HEK293 (cell line): ENCODE data around the gene PDE6B.

ENCODE experiments used
- ATF2 ChIP-seq: fragments of 450-650 bp; formaldehyde crosslinking; IDR thresholded peaks from 2 replicates; pipeline ENCODE4 v1.5.1; 2016; ENCODE audit warnings: missing biosample characterization, missing genetic modification characterization, low read depth
- GLI2 ChIP-seq: fragments of 450-650 bp; formaldehyde crosslinking; IDR thresholded peaks from 2 replicates; pipeline ENCODE4; 2017; ENCODE audit warnings: missing biosample characterization, missing genetic modification characterization, low read depth, borderline replicate concordance
- HOXD13 ChIP-seq: sonication (generic); formaldehyde crosslinking; IDR thresholded peaks from 2 replicates; pipeline ENCODE4 v1.8.0; 2022; ENCODE audit warnings: missing genetic modification reagents, borderline replicate concordance
- KLF17 ChIP-seq: fragments of 450-650 bp; formaldehyde crosslinking; IDR thresholded peaks from 2 replicates; pipeline ENCODE4 v1.5.1; 2016; ENCODE audit warnings: missing biosample characterization, missing genetic modification characterization
- PRDM1 ChIP-seq: fragments of 450-650 bp; formaldehyde crosslinking; IDR thresholded peaks from 2 replicates; pipeline ENCODE4; 2016; ENCODE audit warnings: missing biosample characterization, missing genetic modification characterization
- SCRT1 ChIP-seq: fragments of 450-650 bp; formaldehyde crosslinking; IDR thresholded peaks from 2 replicates; pipeline ENCODE4 v1.5.1; 2016; ENCODE audit warnings: missing biosample characterization, missing genetic modification characterization, borderline replicate concordance
- TCF7L2 ChIP-seq: IDR thresholded peaks from 2 replicates; pipeline ENCODE4 v1.6.1; 2011; ENCODE audit warnings: low read depth, mild to moderate bottlenecking, inconsistent platforms, low read length, moderate library complexity, borderline replicate concordance
- WT1 ChIP-seq: fragments of 450-650 bp; formaldehyde crosslinking; IDR thresholded peaks from 2 replicates; pipeline ENCODE4 v1.5.1; 2016; ENCODE audit warnings: missing biosample characterization, missing genetic modification characterization
- YY1 ChIP-seq: fragments of 450-650 bp; formaldehyde crosslinking; IDR thresholded peaks from 2 replicates; pipeline ENCODE4 v1.5.1; 2018; ENCODE audit warnings: missing biosample characterization, missing genetic modification characterization
- ZBTB1 ChIP-seq: fragments of 450-650 bp; formaldehyde crosslinking; IDR thresholded peaks from 2 replicates; pipeline ENCODE4 v1.5.1; 2016; ENCODE audit warnings: missing biosample characterization, missing genetic modification characterization
- ZBTB17 ChIP-seq: fragments of 450-650 bp; formaldehyde crosslinking; IDR thresholded peaks from 2 replicates; pipeline ENCODE4 v1.5.1; 2016; ENCODE audit warnings: missing biosample characterization, missing genetic modification characterization
- ZBTB48 ChIP-seq: fragments of 450-650 bp; formaldehyde crosslinking; IDR thresholded peaks from 2 replicates; pipeline ENCODE4 v1.5.1; 2016; ENCODE audit warnings: missing biosample characterization, missing genetic modification characterization
- ZBTB8A ChIP-seq: fragments of 450-650 bp; formaldehyde crosslinking; IDR thresholded peaks from 2 replicates; pipeline ENCODE4 v1.5.1; 2016; ENCODE audit warnings: missing biosample characterization, missing genetic modification characterization
- ZFP37 ChIP-seq: fragments of 450-650 bp; formaldehyde crosslinking; IDR thresholded peaks from 2 replicates; pipeline ENCODE4 v1.5.1; 2016; ENCODE audit warnings: missing biosample characterization, missing genetic modification characterization
- ZNF112 ChIP-seq: fragments of 450-650 bp; formaldehyde crosslinking; IDR thresholded peaks from 2 replicates; pipeline ENCODE4 v1.5.0; 2017; ENCODE audit warnings: missing biosample characterization, missing genetic modification characterization
- ZNF146 ChIP-seq: fragments of 450-650 bp; formaldehyde crosslinking; IDR thresholded peaks from 2 replicates; pipeline ENCODE4 v1.5.1; 2016; ENCODE audit warnings: missing biosample characterization, missing genetic modification characterization
- ZNF157 ChIP-seq: fragments of 450-650 bp; formaldehyde crosslinking; IDR thresholded peaks from 2 replicates; pipeline ENCODE4 v1.5.1; 2016; ENCODE audit warnings: missing biosample characterization, missing genetic modification characterization
- ZNF23 ChIP-seq: fragments of 450-650 bp; formaldehyde crosslinking; IDR thresholded peaks from 2 replicates; pipeline ENCODE4 v1.5.1; 2016; ENCODE audit warnings: missing biosample characterization, missing genetic modification characterization, borderline replicate concordance
- ZNF292 ChIP-seq: fragments of 450-650 bp; formaldehyde crosslinking; IDR thresholded peaks from 2 replicates; pipeline ENCODE4 v1.5.1; 2016; ENCODE audit warnings: low read depth, missing biosample characterization, missing genetic modification characterization, borderline replicate concordance
- ZNF302 ChIP-seq: fragments of 450-650 bp; formaldehyde crosslinking; IDR thresholded peaks from 2 replicates; pipeline ENCODE4 v1.5.1; 2016; ENCODE audit warnings: missing biosample characterization, missing genetic modification characterization, low read depth
- ZNF37A ChIP-seq: fragments of 450-650 bp; IDR thresholded peaks from 2 replicates; pipeline ENCODE4 v1.5.1; 2018; ENCODE audit warnings: missing biosample characterization, missing genetic modification characterization
- ZNF449 ChIP-seq: fragments of 450-650 bp; formaldehyde crosslinking; IDR thresholded peaks from 2 replicates; pipeline ENCODE4 v1.5.1; 2017; ENCODE audit warnings: missing biosample characterization, mild to moderate bottlenecking, missing genetic modification characterization, moderate library complexity
- ZNF48 ChIP-seq: fragments of 450-650 bp; formaldehyde crosslinking; IDR thresholded peaks from 2 replicates; pipeline ENCODE4 v1.5.1; 2016; ENCODE audit warnings: missing biosample characterization, missing genetic modification characterization
- ZNF513 ChIP-seq: fragments of 450-650 bp; IDR thresholded peaks from 2 replicates; pipeline ENCODE4 v1.5.1; 2018; ENCODE audit warnings: missing biosample characterization, missing genetic modification characterization
- ZNF521 ChIP-seq: fragments of 450-650 bp; formaldehyde crosslinking; IDR thresholded peaks from 2 replicates; pipeline ENCODE4 v1.5.1; 2017; ENCODE audit warnings: missing biosample characterization, mild to moderate bottlenecking, missing genetic modification characterization
- ZNF529 ChIP-seq: fragments of 450-650 bp; formaldehyde crosslinking; IDR thresholded peaks from 2 replicates; pipeline ENCODE4 v1.5.1; 2017; ENCODE audit warnings: missing genetic modification characterization, missing biosample characterization; ENCODE audit not compliant: insufficient replicate concordance
- ZNF580 ChIP-seq: fragments of 450-650 bp; formaldehyde crosslinking; IDR thresholded peaks from 2 replicates; pipeline ENCODE4 v1.5.1; 2016; ENCODE audit warnings: missing biosample characterization, missing genetic modification characterization
- ZNF600 ChIP-seq: fragments of 450-650 bp; formaldehyde crosslinking; IDR thresholded peaks from 2 replicates; pipeline ENCODE4 v1.5.1; 2016; ENCODE audit warnings: missing biosample characterization, missing genetic modification characterization
- ZNF624 ChIP-seq: fragments of 450-650 bp; formaldehyde crosslinking; IDR thresholded peaks from 2 replicates; pipeline ENCODE4 v1.5.1; 2017; ENCODE audit warnings: missing biosample characterization, missing genetic modification characterization
- ZNF629 ChIP-seq: fragments of 450-650 bp; formaldehyde crosslinking; IDR thresholded peaks from 2 replicates; pipeline ENCODE4 v1.5.1; 2017; ENCODE audit warnings: missing biosample characterization, missing genetic modification characterization
- ZNF639 ChIP-seq: fragments of 450-650 bp; formaldehyde crosslinking; IDR thresholded peaks from 2 replicates; pipeline ENCODE4 v1.5.1; 2016; ENCODE audit warnings: missing biosample characterization, missing genetic modification characterization
- ZNF837 ChIP-seq: fragments of 450-650 bp; formaldehyde crosslinking; IDR thresholded peaks from 2 replicates; pipeline ENCODE4 v1.5.1; 2016; ENCODE audit warnings: missing biosample characterization, missing genetic modification characterization
- ZSCAN5A ChIP-seq: fragments of 450-650 bp; formaldehyde crosslinking; IDR thresholded peaks from 2 replicates; pipeline ENCODE4 v1.5.1; 2016; ENCODE audit warnings: missing biosample characterization, missing genetic modification characterization

Gene PDE6B

GRCh38 chr4:683982-684622 is 58.7 kb downstream of the PDE6B start (continued):
- TF ChIP-seq KLF17 (tag by site-specific recombination) (0 out of 2 replicates have a peak, but pooled peaks have one; percentile 45), ZNF521 (tag by site-specific recombination) (no peak), ZNF624 (no peak), ZNF302 (tag by site-specific recombination) (no peak), ZNF600 (tag by site-specific recombination) (peak; percentile 38; the same call in 1 of the 2 replicates), ZNF837 (no peak), ZNF37A (tag by site-specific recombination) (no peak), ZSCAN5A (no peak), ZNF23 (tag by site-specific recombination) (no peak), TCF7L2 (no peak), ZBTB17 (tag by site-specific recombination) (peak; percentile 66), ZNF449 (no peak), HOXD13 (CRISPR knock-in tag) (no peak), ZNF112 (tag by site-specific recombination) (no peak), WT1 (tag by site-specific recombination) (no peak), ZNF513 (tag by site-specific recombination) (no peak), ZNF48 (tag by site-specific recombination) (no peak), ZNF629 (no peak), ATF2 (no peak), ZBTB48 (tag by site-specific recombination) (no peak; the same call in 1 of the 2 replicates), SCRT1 (no peak), PRDM1 (tag by site-specific recombination) (no peak), ZNF529 (tag by site-specific recombination) (no peak), ZNF292 (tag by site-specific recombination) (no peak), ZFP37 (no peak), ZBTB8A (peak; percentile 61), ZNF157 (no peak), ZNF639 (no peak), ZNF580 (tag by site-specific recombination) (no peak), GLI2 (tag by site-specific recombination) (no peak), ZBTB1 (tag by site-specific recombination) (no peak), YY1 (no peak), ZNF146 (tag by site-specific recombination) (no peak)
